NCI-H2196 (cell line): ENCODE data around the gene ZMYM3.
A peak's percentile ranks its signal among the peaks of the same experiment; 100 is the strongest.
"Not testable (repeated sequence)": the region's sequence is repeated elsewhere in the genome, so short reads cannot be mapped to it uniquely, and the experiment has no call there.

Experiments
- DNase-seq: peaks from one replicate; lab custom pipeline; 2025; ENCODE audit not compliant: unreplicated experiment; lab: John Stamatoyannopoulos, UW

ZMYM3 gene

DNA sequence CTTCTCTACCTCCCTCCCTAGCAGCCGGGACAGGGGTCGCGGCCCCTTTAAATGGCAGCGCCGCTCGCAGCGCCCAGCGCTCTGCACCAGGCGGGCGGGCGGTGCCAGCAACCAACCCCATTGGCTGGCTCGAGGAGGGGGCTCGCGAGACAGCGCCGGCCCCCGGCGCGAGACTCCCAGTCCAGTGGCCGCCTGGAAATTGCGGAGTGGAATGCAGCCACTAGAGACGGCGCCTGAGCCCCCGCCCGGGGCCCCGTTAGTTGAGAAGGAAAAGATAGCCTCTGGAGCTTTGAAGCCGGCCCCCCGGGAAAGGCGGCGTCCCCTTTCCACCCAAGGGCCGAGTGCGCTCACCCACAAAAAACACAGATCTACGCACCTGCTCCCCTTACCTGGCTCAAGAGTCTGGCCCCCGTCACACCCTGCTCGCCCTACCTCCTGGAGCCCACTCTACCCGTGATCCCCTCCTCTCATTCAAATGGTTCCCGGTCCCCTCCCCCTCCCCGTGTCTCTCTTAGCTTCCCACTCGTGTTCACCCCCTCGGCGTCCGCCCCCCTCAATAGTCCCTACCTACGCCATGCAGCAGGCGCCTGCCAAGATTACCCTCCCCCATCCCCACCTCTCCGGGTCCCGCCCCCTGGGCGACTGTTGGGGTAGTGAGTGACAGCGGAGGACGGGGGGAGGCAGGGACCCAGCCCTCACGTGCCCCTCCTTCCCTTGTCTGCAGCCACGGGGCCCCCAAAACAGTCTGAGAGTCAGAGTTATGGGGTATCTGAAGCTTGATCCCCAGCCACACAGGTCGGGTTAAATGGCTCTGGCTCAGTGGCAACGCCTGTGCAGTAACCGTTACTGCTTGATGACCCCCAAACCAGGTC lies at the start of gene ZMYM3:
Gene ZMYM3 (minus strand): TSS at position 49 of the 872 bp plus-strand sequence. CDS start 885 bp downstream, outside the sequence.
- peak; percentile 71 for DNase-seq

DNA sequence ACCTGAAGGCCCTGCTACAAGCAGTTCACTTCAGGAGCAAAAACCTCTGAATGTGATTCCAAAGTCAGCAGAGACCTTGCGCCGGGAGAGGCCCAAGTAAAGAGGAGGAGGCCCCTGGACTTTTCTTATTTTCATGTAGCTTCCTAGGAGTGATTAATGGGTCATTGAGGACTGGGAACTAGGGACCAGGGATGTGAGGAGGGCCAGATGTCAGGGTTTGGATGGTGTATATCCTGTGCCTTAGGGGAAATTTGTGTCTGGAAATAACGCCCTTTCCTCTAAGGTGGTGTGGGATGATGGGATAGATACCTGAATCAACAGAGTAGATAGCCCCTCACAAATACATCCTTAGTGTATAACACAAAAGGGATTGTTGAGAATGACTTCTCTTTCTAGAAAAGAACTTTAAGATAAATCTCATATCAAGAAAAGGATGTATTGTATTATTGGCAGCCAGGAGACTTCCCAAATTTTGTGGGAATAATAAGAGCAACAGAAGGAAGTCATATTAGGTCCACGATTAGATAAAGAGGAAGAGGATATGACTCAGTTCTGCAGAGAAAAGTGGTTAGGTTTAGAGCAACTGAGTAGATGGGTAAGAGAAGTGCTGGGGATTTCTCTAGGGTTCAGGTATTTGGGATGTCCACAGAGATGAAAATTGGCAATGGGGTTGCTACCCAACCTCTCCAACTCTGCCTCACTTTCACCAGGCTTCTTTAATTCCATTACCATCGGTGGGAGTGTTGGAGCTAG lies 48.7 kb upstream of the ZMYM3 start:
- DNase-seq: no peak

DNA sequence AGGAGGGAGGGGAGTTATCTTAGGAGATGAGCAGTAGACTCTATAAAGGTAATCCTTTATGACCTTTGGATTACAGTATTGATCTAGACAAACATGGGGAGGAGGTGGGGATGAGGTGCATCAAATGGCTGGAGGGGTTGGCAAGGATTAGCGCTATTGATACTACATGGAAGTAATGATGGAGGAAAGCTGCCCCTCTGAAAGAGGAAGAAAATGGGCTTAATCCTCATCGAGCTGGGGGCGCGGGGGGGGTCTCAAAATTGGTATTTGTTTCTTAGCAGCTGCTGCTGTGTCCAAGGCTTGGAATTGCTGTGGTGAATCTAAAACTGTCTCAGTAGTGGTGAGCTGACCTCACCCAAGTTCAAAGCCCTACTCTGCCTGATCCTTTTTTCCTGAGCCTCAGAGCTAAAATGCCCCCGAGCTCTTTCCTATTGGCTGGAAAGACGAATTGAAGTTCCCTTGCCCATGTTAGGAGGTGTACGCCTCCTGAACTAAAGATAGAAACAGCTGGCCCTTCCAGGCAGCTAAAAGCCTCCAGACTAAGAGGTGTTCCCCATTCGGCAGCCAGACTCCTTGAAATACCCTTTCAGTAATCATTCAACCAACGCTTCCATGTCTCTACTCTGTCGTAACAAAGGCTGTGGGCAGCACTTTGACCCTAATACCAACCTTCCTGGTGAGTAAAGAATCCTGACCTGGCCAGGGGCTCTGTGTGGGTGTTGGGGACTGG lies 47.4 kb upstream of the ZMYM3 start, which contains the start of gene ITGB1BP2:
Gene ITGB1BP2 (plus strand): TSS at position 556 of the 730 bp plus-strand sequence. CDS start 57 bp downstream, at position 613.
- no peak for DNase-seq

DNA sequence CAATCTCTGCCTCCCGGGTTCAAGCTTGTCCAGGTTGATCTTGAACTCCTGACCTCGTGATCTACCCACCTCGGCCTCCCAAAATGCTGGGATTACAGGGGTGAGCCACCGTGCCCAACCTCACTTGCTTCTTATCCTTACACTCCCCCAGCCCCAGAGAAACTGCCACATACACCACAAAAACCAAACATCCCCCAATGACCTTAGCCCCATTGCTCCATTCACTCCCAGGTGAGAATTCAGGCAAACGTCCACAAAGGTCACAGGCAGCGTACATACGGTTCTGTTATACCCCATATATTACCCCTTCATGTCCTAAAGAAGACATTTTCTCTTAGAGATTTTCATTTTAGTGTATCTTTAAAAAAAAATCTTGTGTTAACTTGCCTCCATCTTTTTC lies 46.6 kb upstream of the ZMYM3 start:
- DNase-seq: not testable (repeated sequence)

DNA sequence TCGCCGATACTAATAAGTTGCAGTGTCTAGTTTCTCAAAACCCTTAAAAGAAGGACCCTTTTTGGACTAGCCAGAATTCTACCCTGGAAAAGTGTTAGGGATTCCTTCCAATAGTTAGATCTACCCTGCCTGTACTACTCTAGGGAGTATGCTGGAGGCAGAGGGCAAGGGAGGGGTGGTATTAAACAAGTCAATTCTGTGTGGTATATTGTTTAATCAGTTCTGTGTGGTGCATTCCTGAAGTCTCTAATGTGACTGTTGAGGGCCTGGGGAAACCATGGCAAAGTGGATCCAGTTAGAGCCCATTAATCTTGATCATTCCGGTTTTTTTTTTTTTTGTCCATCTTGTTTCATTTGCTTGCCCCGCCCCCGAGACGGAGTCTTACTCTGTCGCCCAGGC lies 46.1 kb upstream of the ZMYM3 start:
- DNase-seq: not testable (repeated sequence)

GRCh38 chrX:71298119-71298518 lies 44.2 kb upstream of the ZMYM3 start:
- no peak for DNase-seq

GRCh38 chrX:71296806-71297205 lies 42.9 kb upstream of the ZMYM3 start:
- DNase-seq: no peak

- no peak for DNase-seq
Observed at GRCh38 chrX:71292669-71293365, 38.9 kb upstream of the ZMYM3 start.

DNA sequence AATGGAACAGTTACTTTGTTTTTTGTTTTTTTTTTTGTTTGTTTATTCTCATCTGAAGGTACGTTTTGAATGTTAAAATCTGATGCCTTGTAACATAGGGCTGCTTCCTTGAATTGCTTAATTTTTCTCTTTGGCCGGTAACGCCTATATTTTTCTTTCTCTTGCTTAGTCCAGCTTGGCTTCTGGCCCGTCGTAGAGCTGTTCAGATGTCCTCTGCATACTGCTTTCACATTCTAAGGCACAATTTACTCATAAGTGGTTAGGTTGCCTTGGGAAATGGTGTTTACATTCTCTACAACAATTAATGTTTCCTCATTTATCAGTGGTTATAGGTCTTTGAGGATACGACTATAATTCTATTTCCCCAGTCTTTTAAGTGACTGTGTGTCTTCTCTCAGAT lies 37.4 kb upstream of the ZMYM3 start:
- DNase-seq: no peak

DNA sequence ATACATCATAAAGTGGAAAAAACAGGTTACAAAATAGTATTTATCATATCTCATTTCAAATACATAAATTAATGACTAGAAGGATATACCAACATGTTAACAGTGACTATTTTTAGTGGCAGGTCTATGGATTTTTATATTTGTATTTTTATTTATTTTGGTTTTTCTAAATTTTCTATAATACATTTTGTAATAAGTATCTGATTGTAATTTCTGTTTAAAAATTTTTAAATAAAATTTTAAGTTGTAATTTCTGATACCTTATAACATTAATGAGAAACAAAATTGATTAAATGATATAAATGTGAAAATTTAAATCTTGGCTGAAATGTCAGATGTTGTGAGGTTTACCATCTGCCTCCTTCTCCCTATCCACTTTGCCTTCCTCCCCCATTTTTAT lies 32.0 kb upstream of the ZMYM3 start:
- no peak for DNase-seq

DNA sequence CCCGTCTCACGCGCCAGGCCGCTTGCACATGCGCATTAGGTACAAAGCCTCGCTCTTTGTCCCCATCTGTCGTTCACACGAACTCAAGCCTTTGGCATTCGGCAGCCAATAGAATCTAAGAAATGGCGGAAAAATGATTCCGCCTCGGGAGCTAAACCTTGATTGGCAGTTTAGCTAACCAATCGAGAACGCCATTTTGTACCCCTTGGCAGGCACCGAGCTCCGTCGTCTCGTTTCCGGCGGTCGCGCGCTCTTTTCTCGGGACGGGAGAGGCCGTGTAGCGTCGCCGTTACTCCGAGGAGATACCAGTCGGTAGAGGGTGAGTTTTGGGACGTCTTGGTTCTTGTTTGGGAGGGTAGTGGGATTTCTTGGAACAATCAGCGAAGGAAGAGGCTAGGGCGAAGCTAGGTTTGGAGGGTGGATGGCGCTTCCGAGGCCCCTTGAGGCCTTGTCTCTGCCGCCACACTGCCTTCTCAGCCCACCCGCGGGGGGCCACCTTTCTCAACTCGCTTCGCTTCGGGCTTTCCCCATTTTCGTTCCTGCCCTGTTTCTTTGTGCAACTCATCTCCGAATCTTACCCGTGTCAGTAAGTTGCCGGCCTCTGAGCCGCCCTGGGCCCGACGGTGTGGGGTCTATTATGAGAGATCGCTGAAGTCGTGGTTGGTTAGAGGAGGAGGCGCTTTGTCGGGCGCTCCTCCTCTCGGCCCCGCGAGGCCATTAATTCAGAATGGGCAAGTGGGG lies 29.6 kb upstream of the ZMYM3 start, which contains the start of gene NONO:
Gene NONO (plus strand): TSS at position 233 of the 741 bp plus-strand sequence. CDS start 7,003 bp downstream, outside the sequence.
- peak; percentile 95 for DNase-seq

- peak; percentile 64 for DNase-seq
Observed at GRCh38 chrX:71282514-71283402, 28.8 kb upstream of the ZMYM3 start.

- not testable (repeated sequence) for DNase-seq
Observed at GRCh38 chrX:71281300-71281699, 27.4 kb upstream of the ZMYM3 start.

DNA sequence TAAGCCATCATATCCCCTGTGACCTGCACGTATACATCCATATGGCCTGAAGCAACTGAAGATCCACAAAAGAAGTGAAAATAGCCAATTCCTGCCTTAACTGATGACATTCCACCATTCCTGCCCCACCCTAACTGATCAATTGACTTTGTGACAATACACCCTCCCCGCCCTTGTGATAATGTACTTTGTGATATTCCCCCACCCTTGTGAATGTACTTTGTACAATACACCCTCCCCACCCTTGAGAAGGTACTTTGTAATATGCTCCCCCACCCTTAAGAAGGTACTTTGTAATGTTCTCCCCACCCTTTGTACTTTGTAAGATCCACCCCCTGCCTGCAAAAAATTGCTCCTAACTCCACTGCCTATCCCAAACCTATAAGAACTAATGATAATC lies 18.4 kb upstream of the ZMYM3 start:
- not testable (repeated sequence) for DNase-seq

- DNase-seq: no peak
Observed at GRCh38 chrX:71269801-71270395, 16.0 kb upstream of the ZMYM3 start.

GRCh38 chrX:71268624-71269023 lies 14.7 kb upstream of the ZMYM3 start:
- not testable (repeated sequence) for DNase-seq

DNA sequence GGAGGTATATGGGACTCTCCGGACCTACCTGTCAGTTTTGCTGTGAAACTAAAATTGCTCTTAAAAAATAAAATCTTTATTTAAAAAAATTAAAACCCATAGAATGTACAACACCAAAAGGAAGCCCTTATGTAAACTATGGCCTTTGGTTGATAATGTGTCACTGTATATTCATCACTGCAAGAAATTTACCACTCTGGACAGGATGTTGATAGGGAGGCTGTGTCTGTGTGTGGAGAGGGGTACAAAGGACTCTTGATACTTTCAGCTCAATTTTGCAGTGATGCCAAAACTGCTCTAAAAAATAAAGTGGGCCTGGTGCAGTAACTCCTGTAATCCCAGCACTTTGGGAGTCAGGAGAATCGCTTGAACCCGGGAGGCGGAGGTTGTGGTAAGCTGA lies 2.9 kb upstream of the ZMYM3 start:
- DNase-seq: no peak

- no peak for DNase-seq
Observed at GRCh38 chrX:71256051-71256450, 2.1 kb upstream of the ZMYM3 start.
